HG03378 (cell line): ENCODE measurements around the gene NUTM2G.
"Not testable (repeated sequence)": the region's sequence is repeated elsewhere in the genome, so short reads cannot be mapped to it uniquely, and the experiment has no call there.

Source experiments
- ATAC-seq: cut with Tn5 transposase; IDR thresholded peaks from one replicate; pipeline ENCODE4 v1.9.1; 2021; ENCODE audit warnings: mild to moderate bottlenecking, moderate library complexity; ENCODE audit not compliant: unreplicated experiment

The NUTM2G gene, protein sequence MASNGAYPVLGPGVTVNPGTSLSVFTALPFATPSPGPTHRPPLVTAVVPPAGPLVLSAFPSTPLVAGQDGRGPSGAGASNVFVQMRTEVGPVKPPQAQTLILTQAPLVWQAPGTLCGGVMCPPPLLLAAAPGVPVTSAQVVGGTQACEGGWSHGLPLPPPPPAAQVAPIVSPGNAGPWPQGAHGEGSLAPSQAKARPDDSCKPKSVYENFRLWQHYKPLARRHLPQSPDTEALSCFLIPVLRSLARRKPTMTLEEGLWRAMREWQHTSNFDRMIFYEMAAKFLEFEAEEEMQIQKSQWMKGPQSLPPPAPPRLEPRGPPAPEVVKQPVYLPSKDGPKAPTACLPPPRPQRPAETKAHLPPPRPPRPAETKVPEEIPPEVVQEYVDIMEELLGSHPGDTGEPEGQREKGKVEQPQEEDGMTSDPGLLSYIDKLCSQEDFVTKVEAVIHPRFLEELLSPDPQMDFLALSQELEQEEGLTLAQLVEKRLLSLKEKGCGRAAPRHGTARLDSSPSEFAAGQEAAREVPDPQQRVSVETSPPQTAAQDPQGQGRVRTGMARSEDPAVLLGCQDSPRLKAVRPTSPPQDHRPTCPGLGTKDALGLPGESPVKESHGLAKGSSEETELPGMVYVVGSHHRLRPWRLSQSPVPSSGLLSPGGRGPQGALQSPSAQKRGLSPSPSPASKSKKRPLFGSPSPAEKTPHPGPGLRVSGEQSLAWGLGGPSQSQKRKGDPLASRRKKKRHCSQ

DNA sequence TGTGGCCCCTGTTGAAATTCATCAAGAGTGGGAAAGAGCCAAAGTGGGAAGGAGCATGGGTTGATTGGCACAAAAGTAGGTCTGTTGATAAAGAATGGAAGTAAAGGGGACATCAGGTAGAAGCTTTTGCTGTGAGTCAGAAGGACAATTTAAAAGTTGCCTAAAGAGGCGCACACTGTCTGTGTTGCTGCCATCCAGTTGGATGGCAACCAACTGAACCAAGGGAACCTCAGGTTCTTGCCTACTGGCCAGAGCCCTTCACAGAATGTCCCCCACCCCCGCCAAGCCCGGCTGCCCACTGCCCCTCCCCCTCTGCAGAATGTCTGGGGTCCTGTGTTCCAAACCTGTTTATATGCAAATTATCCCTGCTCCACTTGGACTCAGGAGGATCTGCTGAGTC lies at the start of gene NUTM2G:
NUTM2G (plus strand) TSS at position 301 of the 400 bp plus-strand sequence. CDS start 182 bp downstream, outside the sequence.
- not testable (repeated sequence) for ATAC-seq

DNA sequence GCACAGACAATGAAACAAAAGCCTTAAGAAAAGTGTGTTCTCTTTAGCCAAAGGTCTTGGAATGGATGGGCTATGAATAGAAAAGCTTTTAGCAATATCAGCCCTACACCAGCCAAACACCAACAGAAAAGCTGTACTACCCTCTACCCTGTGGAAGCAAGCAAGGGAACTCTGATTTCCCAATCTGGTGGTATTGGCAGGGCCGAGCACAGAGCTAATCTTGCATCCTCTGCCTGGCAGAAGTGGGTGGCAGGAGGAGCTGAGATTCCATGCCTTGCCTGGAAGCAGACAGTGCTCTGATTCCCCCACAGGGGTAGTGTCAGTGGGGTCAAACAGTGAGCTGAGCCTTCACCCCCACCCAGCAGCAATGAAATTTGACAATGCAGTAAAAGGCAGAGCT lies 44.7 kb upstream of the NUTM2G start:
- no peak for ATAC-seq

DNA sequence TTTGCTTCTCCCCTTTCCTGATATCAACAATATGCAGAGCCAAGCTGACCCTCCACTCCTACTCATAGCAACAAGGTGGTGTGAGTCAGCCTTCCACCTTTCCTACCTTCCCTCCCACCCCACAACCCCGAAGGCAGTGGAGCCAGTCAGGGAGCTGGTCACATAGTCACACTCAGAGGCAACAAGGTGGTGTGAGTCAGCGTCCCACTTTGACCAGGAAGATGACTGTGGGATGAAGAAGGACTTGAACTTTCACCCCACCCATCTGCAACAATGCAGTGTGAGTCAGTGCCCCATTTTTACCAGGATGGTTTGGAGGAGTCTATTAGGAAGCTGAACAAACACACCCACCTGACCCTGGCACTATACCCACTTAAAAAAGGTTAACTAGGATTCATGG lies 44.2 kb upstream of the NUTM2G start:
- no peak for ATAC-seq

DNA sequence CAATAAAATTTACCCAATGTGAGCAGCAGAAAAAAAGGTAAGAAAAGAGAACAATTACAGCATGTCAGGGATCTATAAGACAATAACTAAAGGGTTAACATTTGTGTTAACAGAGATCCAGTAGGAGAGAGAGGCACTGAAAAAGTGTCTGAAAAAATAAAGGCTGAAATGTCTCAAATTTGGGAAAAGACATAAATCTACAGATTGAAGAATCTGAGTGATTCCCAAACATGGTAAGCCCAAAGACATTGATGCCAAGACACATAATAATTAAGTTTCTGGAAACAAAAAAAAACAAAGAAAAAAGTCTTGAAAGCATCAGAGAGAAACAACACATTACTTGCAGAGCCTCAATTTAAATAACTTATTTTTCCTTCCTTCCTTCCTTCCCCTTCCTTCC lies 43.2 kb upstream of the NUTM2G start:
- no peak for ATAC-seq

DNA sequence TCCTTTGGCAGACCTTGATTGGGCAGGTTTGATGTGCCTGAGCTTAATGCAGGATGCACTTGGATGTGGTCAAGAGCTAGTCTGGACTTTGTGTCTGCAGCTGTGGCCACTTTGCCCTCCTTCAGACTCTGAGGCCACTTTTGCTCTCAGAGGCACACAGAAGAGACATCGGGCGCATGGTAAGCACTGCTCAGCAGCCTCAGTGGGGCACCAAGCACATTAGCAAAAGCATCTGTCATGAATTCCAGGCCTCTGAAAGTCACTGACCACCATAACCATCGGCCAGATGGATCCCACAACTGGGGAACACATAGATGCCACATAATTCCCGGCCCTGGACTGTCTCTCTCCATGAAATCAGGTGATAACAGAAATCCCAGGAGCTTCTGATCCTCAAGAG lies 40.1 kb upstream of the NUTM2G start:
- ATAC-seq, result no peak

DNA sequence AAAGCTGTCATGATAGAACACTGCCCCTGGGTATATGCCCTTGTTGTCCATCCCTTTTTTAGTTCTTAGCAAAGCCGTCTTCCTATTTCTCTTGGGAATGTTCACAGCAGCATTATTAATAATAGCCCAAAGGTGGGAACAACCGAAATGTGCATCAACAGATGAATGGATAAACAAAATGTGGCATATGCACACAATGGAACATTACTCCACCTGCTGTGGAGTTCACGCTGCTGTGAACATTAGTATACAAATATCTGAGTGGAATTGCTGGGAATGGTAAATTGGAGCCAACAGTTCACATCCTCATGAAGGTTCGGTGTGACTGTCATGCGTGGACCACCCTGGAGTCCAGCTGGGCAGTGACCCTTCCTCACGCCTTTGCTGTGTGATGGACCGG lies 36.5 kb upstream of the NUTM2G start:
- no peak for ATAC-seq

DNA sequence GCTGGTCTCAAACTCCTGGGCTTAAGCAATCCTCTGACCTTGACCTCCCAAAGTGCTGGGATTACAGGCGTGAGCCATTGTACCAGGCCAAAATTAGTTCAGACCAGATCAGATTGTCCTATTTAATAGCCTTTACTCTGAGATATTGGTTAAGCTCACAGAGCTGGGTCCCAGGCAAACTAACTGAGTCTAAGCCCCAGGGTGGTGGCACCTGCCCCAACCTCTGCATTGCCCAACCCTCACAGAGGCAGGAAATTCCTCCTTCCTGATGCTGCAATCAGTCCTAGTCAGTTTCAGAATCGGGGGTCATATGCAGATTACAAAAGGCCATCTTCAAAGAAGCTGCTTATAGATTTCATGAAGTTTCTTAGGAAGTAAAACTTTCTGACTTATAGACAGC lies 28.6 kb upstream of the NUTM2G start:
- ATAC-seq, result not testable (repeated sequence)

DNA sequence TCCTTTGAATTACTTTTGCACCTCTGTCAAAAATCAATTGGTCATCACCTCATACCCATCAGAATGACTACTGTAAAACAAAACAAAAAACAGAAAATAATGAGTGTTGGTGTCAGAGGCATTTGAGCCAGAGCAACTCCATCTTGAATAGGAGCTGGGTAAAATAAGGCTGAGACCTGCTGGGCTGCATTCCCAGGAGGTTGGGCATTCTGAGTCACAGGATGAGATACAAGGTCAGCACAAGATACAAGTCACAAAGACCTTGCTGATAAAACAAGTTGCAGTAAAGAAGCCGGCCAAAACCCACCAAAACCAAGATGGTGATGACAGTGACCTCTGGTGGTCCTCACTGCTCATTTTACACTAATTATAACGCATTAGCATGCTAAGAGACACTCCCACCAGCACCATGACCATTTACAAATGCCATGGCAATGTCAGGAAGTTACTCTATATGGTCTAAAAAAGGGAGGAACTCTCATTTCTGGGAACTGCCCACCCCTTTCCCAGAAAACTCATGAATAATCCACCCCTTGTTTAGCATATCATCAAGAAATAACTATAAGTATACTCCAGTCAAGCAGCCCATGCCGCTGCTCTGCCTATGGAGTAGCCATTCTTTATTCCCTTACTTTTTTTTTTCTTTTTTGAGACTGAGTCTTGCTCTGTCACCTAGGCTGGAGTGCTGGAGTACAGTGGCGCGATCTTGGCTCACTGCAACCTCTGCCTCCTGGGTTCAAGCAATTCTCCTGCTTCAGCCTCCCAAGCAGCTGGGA lies 23.5 kb upstream of the NUTM2G start:
- not testable (repeated sequence) for ATAC-seq

DNA sequence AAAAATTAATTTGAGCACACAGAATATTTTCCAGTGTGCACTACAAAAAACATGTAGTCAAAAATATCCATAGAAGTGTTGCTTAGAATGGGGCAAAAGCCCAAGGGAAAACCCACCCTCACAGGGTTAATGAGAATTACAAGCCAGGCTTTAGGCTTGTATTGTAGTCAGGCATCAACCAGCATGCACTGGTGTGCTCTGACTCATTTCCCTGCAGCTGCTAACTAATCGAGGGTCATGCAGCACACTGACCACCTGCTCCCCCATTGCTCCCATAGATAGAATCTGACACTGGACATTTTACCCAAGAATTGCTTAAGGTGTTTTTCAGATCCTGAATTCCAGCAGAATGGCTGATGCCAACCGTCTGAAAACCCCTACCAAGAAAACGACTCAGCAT lies 20.2 kb upstream of the NUTM2G start:
- not testable (repeated sequence) for ATAC-seq

DNA sequence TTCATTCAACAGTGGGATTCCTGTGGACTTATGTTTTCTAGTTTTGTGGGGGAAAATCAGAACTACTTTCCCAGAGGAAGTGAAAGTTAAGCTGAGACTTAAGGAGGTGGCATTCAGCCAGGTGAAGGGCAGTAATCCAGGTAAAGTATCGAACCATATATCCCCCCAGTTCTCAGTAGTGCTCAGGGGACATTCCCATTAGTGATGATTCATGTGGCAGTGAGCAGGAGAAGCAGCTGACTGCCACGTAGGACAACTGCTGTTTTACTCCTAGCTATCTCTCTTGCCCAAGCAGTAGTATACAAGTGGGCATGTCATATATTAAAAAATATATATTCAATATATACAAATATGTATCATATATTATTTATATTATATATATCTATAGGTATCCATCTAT lies 13.1 kb upstream of the NUTM2G start:
- ATAC-seq, result not testable (repeated sequence)

DNA sequence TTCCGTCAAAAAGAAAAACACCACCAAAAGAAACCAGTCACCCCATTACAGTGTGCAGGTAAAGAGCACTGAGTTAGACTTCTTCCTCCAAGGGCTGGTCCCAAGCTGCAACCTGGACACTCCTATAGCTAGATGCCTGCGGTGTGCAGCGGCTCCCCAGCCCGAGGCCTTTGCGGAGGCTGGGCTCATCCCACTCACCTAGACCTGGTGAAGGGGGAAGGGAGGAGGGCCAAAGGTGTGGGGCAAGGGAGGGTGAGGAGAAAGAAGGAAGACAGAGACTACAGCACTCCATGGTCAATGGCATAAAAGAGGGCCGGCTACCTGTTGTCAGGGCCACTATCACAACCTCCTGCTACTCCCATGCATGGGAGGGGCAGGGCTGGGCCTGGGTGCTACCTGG lies 12.1 kb upstream of the NUTM2G start:
- not testable (repeated sequence) for ATAC-seq

DNA sequence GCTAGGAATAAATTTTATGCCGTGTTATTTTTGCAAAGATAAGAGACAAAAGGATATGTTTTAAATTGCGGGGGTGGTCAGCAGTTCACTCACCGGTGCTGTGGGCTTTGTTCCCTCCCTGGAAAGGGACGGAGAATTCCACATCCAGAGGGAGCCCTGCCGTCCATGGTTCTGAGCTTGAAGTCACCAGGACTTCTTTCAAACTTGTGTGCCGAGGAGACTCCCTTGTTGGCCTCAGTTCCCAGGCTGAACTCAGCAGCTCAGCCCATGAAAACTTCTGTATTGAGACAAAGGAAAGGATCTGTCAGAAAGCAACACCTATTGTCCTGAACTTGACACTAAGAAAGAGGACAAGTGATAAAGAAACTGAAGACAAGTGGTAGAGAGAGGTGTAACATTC lies 10.1 kb upstream of the NUTM2G start:
- ATAC-seq, result not testable (repeated sequence)

DNA sequence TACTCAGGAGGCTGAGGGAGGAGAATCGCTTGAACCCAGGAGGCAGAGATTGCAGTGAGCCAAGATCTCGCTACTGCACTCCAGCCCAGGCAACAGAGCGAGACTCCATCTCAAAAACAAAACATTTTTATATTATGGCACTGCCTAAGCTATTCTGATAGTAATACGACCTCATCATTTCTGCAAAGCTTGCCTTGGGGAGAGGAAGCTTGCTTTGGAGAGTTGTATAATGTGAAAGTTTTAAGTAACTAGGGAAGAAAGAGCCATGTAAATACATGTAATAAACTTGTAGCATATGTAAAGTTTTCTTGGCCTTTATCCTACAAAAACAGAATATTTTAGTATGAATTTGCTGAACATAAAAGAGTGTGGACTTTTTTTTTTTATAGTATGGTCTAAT lies 7.8 kb upstream of the NUTM2G start:
- not testable (repeated sequence) for ATAC-seq

DNA sequence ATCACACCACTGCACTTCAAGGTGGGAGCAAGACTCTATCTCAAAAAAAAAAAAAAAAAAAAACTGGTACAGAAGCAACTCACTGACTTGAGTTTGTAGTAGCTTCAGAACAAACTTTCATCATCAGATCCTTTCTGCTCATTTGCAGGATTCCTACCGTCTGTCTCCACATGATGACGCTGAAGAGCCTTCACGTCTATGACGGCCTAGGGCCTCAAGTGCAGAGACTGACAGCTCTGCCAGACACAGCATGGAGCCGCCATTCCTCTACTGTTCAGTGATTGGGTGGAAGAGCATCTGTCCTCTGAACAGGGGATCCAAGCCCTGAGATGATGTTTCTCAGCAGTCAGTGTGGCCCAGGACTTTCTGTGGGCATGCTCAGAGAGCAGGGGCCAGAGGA lies 3.1 kb upstream of the NUTM2G start:
- ATAC-seq, result not testable (repeated sequence)

DNA sequence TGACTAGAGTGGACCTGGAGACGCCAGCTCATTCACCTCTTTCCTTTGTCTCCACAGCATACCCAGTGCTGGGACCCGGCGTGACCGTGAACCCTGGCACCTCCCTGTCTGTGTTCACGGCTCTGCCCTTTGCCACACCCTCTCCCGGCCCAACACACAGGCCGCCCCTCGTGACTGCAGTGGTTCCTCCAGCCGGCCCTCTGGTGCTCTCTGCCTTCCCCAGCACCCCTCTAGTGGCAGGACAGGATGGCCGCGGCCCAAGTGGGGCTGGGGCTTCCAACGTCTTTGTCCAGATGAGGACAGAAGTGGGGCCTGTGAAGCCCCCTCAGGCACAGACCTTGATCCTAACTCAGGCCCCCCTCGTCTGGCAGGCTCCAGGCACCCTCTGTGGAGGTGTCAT lies 3.0 kb downstream of the NUTM2G start:
- not testable (repeated sequence) for ATAC-seq

DNA sequence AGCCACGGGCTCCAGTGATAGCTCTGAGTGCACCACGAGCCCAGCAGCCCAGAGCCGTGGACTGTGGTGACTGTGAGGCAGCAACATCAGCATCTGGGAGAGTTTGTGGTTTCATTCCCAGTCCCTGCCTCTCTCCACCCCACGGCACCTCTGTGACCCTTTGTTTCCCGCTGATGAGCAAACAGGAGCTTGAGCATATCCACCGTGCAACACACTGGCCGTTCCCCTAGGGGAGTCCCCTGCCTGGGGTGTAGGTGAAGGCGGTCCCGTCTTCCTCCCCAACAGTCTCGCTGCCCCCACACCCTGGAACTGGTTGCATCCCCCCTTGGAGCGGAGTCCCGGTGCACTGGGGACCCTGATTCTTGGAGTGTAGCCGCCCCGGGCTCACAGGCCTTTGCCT lies 5.5 kb downstream of the NUTM2G start:
- ATAC-seq, result not testable (repeated sequence)

DNA sequence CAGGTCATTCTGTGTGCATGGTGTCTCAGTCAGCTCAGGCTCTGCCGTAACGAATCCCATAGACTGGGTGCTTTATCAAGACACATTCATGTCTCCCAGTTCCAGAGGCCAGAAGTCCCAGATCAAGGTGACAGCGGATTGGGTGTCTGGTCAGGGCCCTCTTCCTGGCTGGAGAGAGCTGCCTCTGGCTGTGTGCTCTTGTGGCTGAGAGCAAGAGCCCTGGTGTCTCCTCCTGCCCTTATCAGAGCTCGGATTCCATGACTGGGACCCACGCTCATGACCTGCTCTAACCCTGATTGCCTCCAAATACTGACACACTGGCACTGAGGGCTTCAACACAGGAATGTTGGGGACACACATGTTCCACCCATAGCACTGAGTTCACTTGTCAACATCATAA lies 6.1 kb downstream of the NUTM2G start:
- not testable (repeated sequence) for ATAC-seq

DNA sequence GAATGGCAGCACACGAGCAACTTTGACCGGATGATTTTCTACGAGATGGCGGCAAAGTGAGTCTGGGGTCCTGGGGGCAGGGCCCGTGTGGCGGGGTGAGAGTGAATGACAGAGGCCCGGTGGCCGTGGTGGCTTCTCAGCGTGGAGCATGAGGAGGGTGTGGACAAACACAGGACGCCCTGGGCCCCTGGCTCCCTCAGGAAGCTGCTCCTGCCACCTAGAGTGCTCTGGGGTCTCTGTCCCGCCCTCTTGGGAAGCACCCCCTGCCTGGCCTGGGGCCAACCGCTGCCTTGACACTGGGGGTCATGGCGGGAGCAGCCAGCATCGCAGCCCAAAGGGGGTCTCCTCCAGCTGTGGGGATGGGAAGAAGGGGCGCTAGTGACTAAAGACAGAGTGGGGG lies 6.8 kb downstream of the NUTM2G start:
- ATAC-seq, result not testable (repeated sequence)

DNA sequence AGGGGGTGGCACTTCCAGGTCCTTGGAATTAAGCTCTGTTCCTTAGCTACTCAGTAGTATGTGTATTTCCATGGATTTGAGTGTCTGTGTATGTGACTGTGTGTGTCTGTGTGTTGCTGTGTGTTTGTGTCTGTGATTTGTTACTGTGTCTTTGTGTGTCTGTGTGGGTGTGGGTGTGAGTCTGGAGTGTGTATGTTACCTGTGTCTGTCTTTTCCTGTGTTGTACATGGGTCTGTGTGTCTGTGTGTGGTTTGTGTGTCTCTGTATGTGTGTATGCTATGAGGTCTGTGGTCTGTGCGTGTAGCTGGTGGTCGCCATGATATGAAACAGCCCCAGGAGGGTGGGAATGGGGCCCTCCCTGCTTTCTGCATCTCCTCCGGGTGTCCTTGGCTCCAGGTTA lies 8.8 kb downstream of the NUTM2G start:
- not testable (repeated sequence) for ATAC-seq

DNA sequence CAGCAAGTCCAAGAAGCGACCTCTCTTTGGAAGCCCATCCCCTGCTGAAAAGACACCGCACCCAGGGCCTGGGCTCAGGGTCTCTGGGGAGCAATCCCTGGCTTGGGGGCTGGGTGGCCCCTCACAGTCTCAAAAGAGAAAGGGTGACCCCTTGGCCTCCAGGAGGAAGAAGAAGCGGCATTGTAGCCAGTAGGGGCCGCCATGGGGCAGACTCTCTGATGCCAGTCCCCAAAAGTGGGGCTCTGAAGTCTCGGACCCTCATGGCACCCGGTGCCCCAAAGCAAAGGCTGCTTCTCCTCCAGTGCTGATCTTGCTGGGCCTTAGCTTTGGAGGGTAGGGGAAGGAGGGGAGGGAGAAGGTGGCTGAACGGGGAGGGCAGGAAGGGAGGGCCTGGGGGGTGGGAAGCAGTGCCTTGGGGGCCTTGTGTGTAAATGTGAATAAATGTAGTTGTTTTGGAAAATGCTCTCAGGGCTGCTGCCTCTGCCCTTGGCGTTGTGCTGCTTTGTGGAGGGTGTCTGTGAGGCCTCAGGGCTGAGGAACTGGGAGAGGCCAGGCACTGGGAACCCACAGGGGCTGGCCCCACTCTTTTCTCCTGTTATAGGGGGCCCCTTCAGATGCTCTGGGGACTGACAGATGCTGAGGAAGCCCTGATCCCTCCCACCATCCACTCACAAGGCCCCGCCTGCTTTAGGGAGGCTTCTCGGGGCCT lies 10.5 kb downstream of the NUTM2G start:
- ATAC-seq, result not testable (repeated sequence)

DNA sequence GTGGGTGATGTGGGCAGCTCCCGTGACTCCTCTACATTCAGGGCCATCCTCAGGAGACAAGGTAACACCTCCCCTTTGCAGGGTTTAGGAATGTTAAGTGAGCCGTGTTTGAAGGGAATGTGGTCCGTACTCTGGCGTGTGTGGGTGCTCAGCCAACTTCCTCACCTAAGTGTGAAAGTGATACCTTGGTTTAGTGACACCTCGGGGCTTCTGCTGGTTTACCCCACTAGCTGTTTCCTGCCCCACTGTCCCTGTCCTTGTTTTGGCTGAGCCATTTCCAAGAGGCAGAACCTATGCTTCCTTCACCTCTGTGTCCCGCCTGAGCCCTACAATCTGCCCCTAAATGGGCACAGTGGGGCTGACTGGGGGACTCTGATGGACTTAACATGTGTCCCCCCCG lies 12.3 kb downstream of the NUTM2G start:
- ATAC-seq, result not testable (repeated sequence)
